H9 (cell line): ENCODE measurements around the gene IGLL5. TPM values are rescaled to one million over a fixed set of nuclear protein-coding genes. Genes with fewer than 3 reads are reported as not detected.

Experiments
- DNase-seq: peaks from one replicate; pipeline ENCODE4 v3.0.0-alpha.2; 2017
- H2AFZ ChIP-seq: one replicate; pipeline ENCODE4 v1.6.1; 2013; ENCODE audit warnings: mild to moderate bottlenecking, low read length, control low read depth, moderate library complexity
- H2AK5ac ChIP-seq: 2 replicates; pipeline ENCODE4 v1.6.1; 2013; ENCODE audit warnings: low read length, control low read depth, mixed read lengths; ENCODE audit not compliant: insufficient read length
- H2BK120ac ChIP-seq: one replicate; pipeline ENCODE4 v1.6.1; 2013; ENCODE audit warnings: low read depth, mild to moderate bottlenecking, low read length, control low read depth, inconsistent platforms; ENCODE audit not compliant: poor library complexity, severe bottlenecking
- H2BK12ac ChIP-seq: 2 replicates; pipeline ENCODE4 v1.6.1; 2013; ENCODE audit warnings: low read length, control low read depth, mixed read lengths, low read depth; ENCODE audit not compliant: insufficient read length
- H2BK15ac ChIP-seq: 2 replicates; pipeline ENCODE4 v1.6.1; 2013; ENCODE audit warnings: low read depth, low read length, control low read depth
- H2BK20ac ChIP-seq: one replicate; pipeline ENCODE4 v1.6.1; 2013; ENCODE audit warnings: low read depth, mild to moderate bottlenecking, low read length, control low read depth, inconsistent platforms; ENCODE audit not compliant: poor library complexity, severe bottlenecking
- H2BK5ac ChIP-seq: 2 replicates; pipeline ENCODE4 v1.6.1; 2013; ENCODE audit warnings: low read length, control low read depth, mixed read lengths; ENCODE audit not compliant: insufficient read length
- H3K14ac ChIP-seq: 2 replicates; pipeline ENCODE4 v1.6.1; 2013; ENCODE audit warnings: low read length, control low read depth; ENCODE audit not compliant: insufficient read depth
- H3K18ac ChIP-seq: 2 replicates; pipeline ENCODE4 v1.6.1; 2013; ENCODE audit warnings: low read depth, mild to moderate bottlenecking, mixed read lengths, low read length, control low read depth; ENCODE audit not compliant: insufficient read length
- H3K23ac ChIP-seq: 2 replicates; pipeline ENCODE4 v1.6.1; 2013; ENCODE audit warnings: low read length, control low read depth, mixed read lengths, low read depth; ENCODE audit not compliant: insufficient read length
- H3K23me2 ChIP-seq: 2 replicates; pipeline ENCODE4 v1.6.1; 2013; ENCODE audit warnings: low read depth, mild to moderate bottlenecking, mixed read lengths, low read length, control low read depth; ENCODE audit not compliant: insufficient read length, poor library complexity, severe bottlenecking
- H3K27ac ChIP-seq: 2 replicates; pipeline ENCODE4 v1.5.1; 2013; ENCODE audit warnings: low read length, control low read depth, mixed read lengths, low read depth; ENCODE audit not compliant: insufficient read length
- H3K27me3 ChIP-seq: 2 replicates; pipeline ENCODE4 v1.6.1; 2013; ENCODE audit warnings: low read length, control low read depth, inconsistent platforms; ENCODE audit not compliant: insufficient read depth
- H3K4ac ChIP-seq: 2 replicates; pipeline ENCODE4 v1.6.1; 2013; ENCODE audit warnings: low read depth, mild to moderate bottlenecking, control low read depth, inconsistent platforms, low read length, moderate library complexity
- H3K4me1 ChIP-seq: 2 replicates; pipeline ENCODE4 v1.6.1; 2013; ENCODE audit warnings: low read length, control low read depth, inconsistent platforms; ENCODE audit not compliant: insufficient read depth
- H3K4me2 ChIP-seq: 2 replicates; pipeline ENCODE4 v1.6.1; 2013; ENCODE audit warnings: low read length, control low read depth, mixed read lengths; ENCODE audit not compliant: insufficient read length, insufficient read depth
- H3K56ac ChIP-seq: 2 replicates; pipeline ENCODE4 v1.6.1; 2013; ENCODE audit warnings: low read depth, mild to moderate bottlenecking, mixed read lengths, low read length, control low read depth; ENCODE audit not compliant: insufficient read length
- H3K79me1 ChIP-seq: 2 replicates; pipeline ENCODE4 v1.6.1; 2013; ENCODE audit warnings: low read depth, mild to moderate bottlenecking, moderate library complexity, low read length, control low read depth, inconsistent platforms; ENCODE audit not compliant: insufficient read depth, poor library complexity, severe bottlenecking
- H3K79me2 ChIP-seq: 2 replicates; pipeline ENCODE4 v1.6.1; 2013; ENCODE audit warnings: low read length, control low read depth, inconsistent platforms; ENCODE audit not compliant: insufficient read depth
- H3K9ac ChIP-seq: 2 replicates; pipeline ENCODE4 v1.6.1; 2013; ENCODE audit warnings: low read length, control low read depth, mixed read lengths; ENCODE audit not compliant: insufficient read length; ENCODE audit errors: extremely low read depth
- H3K9me3 ChIP-seq: one replicate; pipeline ENCODE4 v1.6.1; 2013; ENCODE audit warnings: low read depth, low read length, inconsistent platforms; ENCODE audit not compliant: control insufficient read depth
- H3T11ph ChIP-seq: one replicate; pipeline ENCODE4 v1.6.1; 2013; ENCODE audit warnings: mild to moderate bottlenecking, low read length, control low read depth, inconsistent platforms
- H4K20me1 ChIP-seq: one replicate; pipeline ENCODE4 v1.6.1; 2013; ENCODE audit not compliant: control insufficient read depth, insufficient read length, insufficient read depth
- H4K5ac ChIP-seq: 2 replicates; pipeline ENCODE4 v1.6.1; 2013; ENCODE audit warnings: low read depth, mild to moderate bottlenecking, mixed read lengths, low read length, control low read depth; ENCODE audit not compliant: insufficient read length
- H4K8ac ChIP-seq: replicated peaks from 2 replicates; pipeline ENCODE4 v1.6.1; 2013; ENCODE audit warnings: low read length, control low read depth, mixed read lengths, low read depth; ENCODE audit not compliant: insufficient read length
- H4K91ac ChIP-seq: 2 replicates; pipeline ENCODE4 v1.6.1; 2013; ENCODE audit warnings: low read depth, mild to moderate bottlenecking, moderate library complexity, mixed read lengths, low read length, control low read depth; ENCODE audit not compliant: insufficient read length
- H3K27ac Mint-ChIP-seq, 3 experiments: 2 replicates in 2 of 3; 3 replicates in 1 of 3; pipeline ENCODE4 v1.8.0; 2020 to 2021; ENCODE audit warnings: mixed read lengths in 3 of 3, mild to moderate bottlenecking in 1 of 3, moderate library complexity in 1 of 3
- H3K27me3 Mint-ChIP-seq: 2 replicates; pipeline ENCODE4 v1.8.0; 2021; ENCODE audit warnings: low read depth, mild to moderate bottlenecking, moderate library complexity, mixed read lengths
- H3K36me3 Mint-ChIP-seq, 3 experiments: 2 replicates in 2 of 3; 3 replicates in 1 of 3; pipeline ENCODE4 v1.8.0; 2020 to 2021; ENCODE audit warnings: low read depth in 3 of 3, mixed read lengths in 3 of 3; ENCODE audit not compliant: insufficient read depth in 1 of 3
- H3K4me1 Mint-ChIP-seq, 2 experiments: 2 replicates each; pipeline ENCODE4 v1.8.0; 2020; ENCODE audit warnings: mixed read lengths in 2 of 2
- H3K4me3 Mint-ChIP-seq, 2 experiments: 2 replicates in 1 of 2; 3 replicates in 1 of 2; pipeline ENCODE4 v1.8.0; 2020 to 2021; ENCODE audit warnings: mild to moderate bottlenecking in 2 of 2, mixed read lengths in 2 of 2, moderate library complexity in 1 of 2
- H3K9me3 Mint-ChIP-seq, 2 experiments: 2 replicates in 1 of 2; 3 replicates in 1 of 2; pipeline ENCODE4 v1.8.0; 2020; ENCODE audit warnings: mild to moderate bottlenecking in 2 of 2, mixed read lengths in 2 of 2, moderate library complexity in 1 of 2
- WGBS: extraction: QIAGEN DNeasy Blood & Tissue Kit; methylation state at CpG from one replicate; pipeline ENCODE4 v1.1.7; 2013; ENCODE audit warnings: missing lambda C conversion rate, low lambda C conversion rate, mixed read lengths; ENCODE audit not compliant: insufficient read length; ENCODE audit errors: extremely low coverage; 5-methylcytosine and 5-hydroxymethylcytosine counted together
- total RNA-seq: library from RNA; stranded (reverse); gene quantifications from 2 replicates; pipeline ENCODE4 v1.2.1, GENCODE V29; 2021
- TF ChIP-seq, protein P1 (sequence below): fragments of 200-600 bp; sonication (generic); conservative IDR thresholded peaks from 3 replicates; pipeline ENCODE4 v1.8.0; 2021; ENCODE audit warnings: antibody characterized with exemption, mild to moderate bottlenecking

The IGLL5 gene
- total RNA-seq, 1 experiment from 2014 or later = not detected

DNA sequence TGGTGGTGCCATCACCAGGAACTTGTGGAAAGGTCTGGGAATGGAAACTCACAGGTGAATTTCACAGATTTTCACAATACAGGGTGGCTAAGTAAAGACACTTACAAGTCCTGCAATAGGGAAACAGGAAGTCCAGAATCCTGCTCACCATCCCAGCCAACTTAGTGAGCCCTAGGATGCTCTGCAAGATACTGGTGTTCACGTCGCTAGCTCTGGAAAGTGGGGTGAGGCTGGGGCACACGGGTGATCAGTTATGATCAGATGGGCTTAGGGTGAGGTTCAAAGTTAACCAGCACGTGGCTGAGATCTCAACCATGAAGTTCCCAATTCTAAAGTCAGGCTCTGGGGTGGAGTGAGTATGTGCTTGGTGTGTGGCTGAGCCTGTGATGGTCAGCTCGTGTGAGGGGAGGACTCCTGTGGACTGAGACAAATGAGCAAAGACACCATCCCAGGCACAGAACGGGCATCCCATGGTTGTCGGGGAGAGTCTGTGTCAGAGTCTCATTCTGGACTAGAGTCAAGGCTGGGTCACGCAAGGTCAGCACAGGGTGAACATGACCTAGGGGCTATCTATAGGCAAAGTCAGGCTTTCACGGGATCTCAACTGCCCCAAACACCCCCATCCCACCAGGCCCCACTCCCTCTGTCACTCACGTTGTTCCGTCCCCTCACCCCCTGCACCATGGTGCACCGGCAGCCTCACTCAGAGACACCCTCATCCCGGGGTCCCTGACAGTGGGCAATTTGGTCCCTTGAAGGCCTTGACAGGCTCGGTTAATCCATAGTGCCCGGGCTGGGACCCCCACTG lies 23.9 kb downstream of the IGLL5 start:
- H3K9me3 Mint-ChIP-seq = peaks cover 3 to 8% of the 10 kb centered on the region in 2 experiments; a peak in 4 of 5 replicates
- no peak overlapping the region for H2AK5ac ChIP-seq
- no peak overlapping the region for H2BK12ac ChIP-seq
- H3K27me3 ChIP-seq = peaks cover 12% of the 10 kb centered on the region; the same call in 1 of the 2 replicates
- H4K20me1 ChIP-seq = no peaks in the 10 kb centered on the region
- no peak overlapping the region for H2BK5ac ChIP-seq
- no peak overlapping the region for H3K9ac ChIP-seq
- no peaks in the 10 kb centered on the region for H3K9me3 ChIP-seq
- no peak overlapping the region for H3K56ac ChIP-seq
- H3K4me1 Mint-ChIP-seq = no peaks in the 10 kb centered on the region
- no peak overlapping the region for H4K8ac ChIP-seq
- no peak overlapping the region for H4K5ac ChIP-seq
- H3K4me3 Mint-ChIP-seq = no peak overlapping the region
- H3K4me2 ChIP-seq = no peak overlapping the region
- no peak overlapping the region for H3T11ph ChIP-seq
- no peak overlapping the region for H3K27ac ChIP-seq
- no peaks in the 10 kb centered on the region for H3K4me1 ChIP-seq
- H4K91ac ChIP-seq = no peak overlapping the region
- no CpG with 5 or more reads among the region's 15 CpGs for WGBS
- no peak overlapping the region for H3K4ac ChIP-seq
- no peak overlapping the region for H3K23ac ChIP-seq
- no peak overlapping the region for H2BK120ac ChIP-seq
- H3K36me3 Mint-ChIP-seq = no peaks in the 10 kb centered on the region
- no peaks in the 10 kb centered on the region for H3K79me2 ChIP-seq
- H2BK20ac ChIP-seq = no peak overlapping the region
- TF ChIP-seq, protein P1, sequence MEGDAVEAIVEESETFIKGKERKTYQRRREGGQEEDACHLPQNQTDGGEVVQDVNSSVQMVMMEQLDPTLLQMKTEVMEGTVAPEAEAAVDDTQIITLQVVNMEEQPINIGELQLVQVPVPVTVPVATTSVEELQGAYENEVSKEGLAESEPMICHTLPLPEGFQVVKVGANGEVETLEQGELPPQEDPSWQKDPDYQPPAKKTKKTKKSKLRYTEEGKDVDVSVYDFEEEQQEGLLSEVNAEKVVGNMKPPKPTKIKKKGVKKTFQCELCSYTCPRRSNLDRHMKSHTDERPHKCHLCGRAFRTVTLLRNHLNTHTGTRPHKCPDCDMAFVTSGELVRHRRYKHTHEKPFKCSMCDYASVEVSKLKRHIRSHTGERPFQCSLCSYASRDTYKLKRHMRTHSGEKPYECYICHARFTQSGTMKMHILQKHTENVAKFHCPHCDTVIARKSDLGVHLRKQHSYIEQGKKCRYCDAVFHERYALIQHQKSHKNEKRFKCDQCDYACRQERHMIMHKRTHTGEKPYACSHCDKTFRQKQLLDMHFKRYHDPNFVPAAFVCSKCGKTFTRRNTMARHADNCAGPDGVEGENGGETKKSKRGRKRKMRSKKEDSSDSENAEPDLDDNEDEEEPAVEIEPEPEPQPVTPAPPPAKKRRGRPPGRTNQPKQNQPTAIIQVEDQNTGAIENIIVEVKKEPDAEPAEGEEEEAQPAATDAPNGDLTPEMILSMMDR = no peak
- no peak overlapping the region for H2AFZ ChIP-seq
- DNase-seq = no peak
- no peak overlapping the region for H3K18ac ChIP-seq
- H3K27me3 Mint-ChIP-seq = peaks cover 100% of the 10 kb centered on the region
- H2BK15ac ChIP-seq = no peak overlapping the region
- no peak overlapping the region; the same call in 1 of the 2 replicates for H3K14ac ChIP-seq
- no peaks in the 10 kb centered on the region for H3K23me2 ChIP-seq
- no peak overlapping the region; a peak in 1 of 7 replicates for H3K27ac Mint-ChIP-seq
- H3K79me1 ChIP-seq = no peaks in the 10 kb centered on the region
